ENCODE measurements around the gene PFDN6. TPM values are rescaled to one million over a fixed set of nuclear protein-coding genes. Genes with fewer than 3 reads are reported as not detected.

PFDN6 gene
- total and polyA plus RNA-seq, 10 of the 15 experiments (the other 5 are each of a cell fraction or from before 2014, with no cell fraction given), result 3.1 to 168 (median 82.6) TPM

DNA sequence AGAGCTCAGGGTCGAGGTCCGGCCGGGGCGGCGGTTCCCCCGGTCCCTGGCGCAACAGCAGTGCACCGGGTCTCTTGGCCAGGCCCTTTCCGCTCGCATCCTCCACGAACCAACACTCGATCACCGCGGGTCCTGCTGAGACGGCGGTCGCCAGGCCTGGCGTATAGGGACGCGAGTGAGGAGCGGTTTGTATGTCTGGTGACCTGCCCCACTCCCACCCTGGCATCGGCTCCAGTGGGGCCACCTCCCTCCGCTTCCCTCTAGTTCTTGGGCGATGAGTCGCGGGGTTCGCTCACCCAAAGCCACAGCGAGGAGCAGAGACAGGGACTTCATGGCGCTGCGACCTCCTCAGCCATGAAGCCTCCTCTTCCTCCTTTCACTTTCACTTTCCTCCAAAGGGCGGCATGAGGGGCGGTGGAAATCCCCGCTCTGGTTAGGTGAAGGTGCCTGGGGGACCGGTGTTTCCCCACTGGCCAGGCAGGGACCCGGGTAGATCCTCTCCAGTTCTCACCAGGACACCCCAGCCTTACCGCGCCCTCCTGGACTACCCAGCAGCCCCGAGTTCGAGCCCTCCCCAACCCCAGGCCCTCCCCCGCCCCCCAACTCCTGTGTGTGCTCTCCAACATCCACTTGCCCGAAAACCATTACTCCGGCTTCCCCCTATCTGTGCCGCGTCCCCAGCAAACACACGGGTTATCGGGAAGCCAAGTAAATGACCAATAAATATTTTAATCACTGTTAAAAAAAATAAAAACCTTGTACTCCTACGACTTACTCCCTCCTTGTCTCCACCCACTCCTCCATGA, 24.5 kb downstream of the PFDN6 start, which contains the start of gene TAPBP (continued):
- TF ChIP-seq BCL3 (IDR thresholded peaks at IDR 0.05; ENCODE audit: borderline replicate concordance, insufficient read depth, low read depth, low read length, poor library complexity, severe bottlenecking), result peak; percentile 75
- TF ChIP-seq ZNF207 (IDR thresholded peaks at IDR 0.05; ENCODE audit: borderline replicate concordance), result peak; percentile 76
- 0 out of 2 replicates have a peak, but pooled peaks have one; percentile 17 for TF ChIP-seq CREB1 (IDR thresholded peaks at IDR 0.05; ENCODE audit: low read depth)
- peak; percentile 21 for TF ChIP-seq NR2F1 (conservative IDR thresholded peaks at IDR 0.05)
- TF ChIP-seq RFX5 (IDR thresholded peaks at IDR 0.05; ENCODE audit: low read depth, low read length), result no peak
- TF ChIP-seq MEF2A (IDR thresholded peaks at IDR 0.05; ENCODE audit: insufficient read depth, low read depth, low read length), result 0 out of 2 replicates have a peak, but pooled peaks have one; percentile 31
- TF ChIP-seq, protein P1, sequence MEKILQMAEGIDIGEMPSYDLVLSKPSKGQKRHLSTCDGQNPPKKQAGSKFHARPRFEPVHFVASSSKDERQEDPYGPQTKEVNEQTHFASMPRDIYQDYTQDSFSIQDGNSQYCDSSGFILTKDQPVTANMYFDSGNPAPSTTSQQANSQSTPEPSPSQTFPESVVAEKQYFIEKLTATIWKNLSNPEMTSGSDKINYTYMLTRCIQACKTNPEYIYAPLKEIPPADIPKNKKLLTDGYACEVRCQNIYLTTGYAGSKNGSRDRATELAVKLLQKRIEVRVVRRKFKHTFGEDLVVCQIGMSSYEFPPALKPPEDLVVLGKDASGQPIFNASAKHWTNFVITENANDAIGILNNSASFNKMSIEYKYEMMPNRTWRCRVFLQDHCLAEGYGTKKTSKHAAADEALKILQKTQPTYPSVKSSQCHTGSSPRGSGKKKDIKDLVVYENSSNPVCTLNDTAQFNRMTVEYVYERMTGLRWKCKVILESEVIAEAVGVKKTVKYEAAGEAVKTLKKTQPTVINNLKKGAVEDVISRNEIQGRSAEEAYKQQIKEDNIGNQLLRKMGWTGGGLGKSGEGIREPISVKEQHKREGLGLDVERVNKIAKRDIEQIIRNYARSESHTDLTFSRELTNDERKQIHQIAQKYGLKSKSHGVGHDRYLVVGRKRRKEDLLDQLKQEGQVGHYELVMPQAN (conservative IDR thresholded peaks at IDR 0.05), result peak; percentile 75
- TF ChIP-seq, protein P2, sequence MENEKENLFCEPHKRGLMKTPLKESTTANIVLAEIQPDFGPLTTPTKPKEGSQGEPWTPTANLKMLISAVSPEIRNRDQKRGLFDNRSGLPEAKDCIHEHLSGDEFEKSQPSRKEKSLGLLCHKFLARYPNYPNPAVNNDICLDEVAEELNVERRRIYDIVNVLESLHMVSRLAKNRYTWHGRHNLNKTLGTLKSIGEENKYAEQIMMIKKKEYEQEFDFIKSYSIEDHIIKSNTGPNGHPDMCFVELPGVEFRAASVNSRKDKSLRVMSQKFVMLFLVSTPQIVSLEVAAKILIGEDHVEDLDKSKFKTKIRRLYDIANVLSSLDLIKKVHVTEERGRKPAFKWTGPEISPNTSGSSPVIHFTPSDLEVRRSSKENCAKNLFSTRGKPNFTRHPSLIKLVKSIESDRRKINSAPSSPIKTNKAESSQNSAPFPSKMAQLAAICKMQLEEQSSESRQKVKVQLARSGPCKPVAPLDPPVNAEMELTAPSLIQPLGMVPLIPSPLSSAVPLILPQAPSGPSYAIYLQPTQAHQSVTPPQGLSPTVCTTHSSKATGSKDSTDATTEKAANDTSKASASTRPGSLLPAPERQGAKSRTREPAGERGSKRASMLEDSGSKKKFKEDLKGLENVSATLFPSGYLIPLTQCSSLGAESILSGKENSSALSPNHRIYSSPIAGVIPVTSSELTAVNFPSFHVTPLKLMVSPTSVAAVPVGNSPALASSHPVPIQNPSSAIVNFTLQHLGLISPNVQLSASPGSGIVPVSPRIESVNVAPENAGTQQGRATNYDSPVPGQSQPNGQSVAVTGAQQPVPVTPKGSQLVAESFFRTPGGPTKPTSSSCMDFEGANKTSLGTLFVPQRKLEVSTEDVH (IDR thresholded peaks at IDR 0.05; ENCODE audit: low read depth, partially characterized antibody), result peak; percentile 35
- no peak for TF ChIP-seq JUND (IDR thresholded peaks at IDR 0.05; ENCODE audit: low read depth, low read length)
- peak; percentile 82; the same call in 1 of the 2 replicates for TF ChIP-seq PML (IDR thresholded peaks at IDR 0.05; ENCODE audit: low read length)
- TF ChIP-seq SUPT20H (IDR thresholded peaks at IDR 0.05; ENCODE audit: borderline replicate concordance, control insufficient read depth, low read depth, low read length), result no peak
- peak; percentile 59; the same call in 1 of the 2 replicates for TF ChIP-seq MXI1 (IDR thresholded peaks at IDR 0.05; ENCODE audit: low read depth, low read length)
- 0 out of 2 replicates have a peak, but pooled peaks have one; percentile 16 for TF ChIP-seq TCF3 (IDR thresholded peaks at IDR 0.05; ENCODE audit: borderline replicate concordance, insufficient read depth, low read depth, low read length)
- peak; percentile 78 for TF ChIP-seq POLR2A (IDR thresholded peaks at IDR 0.05; ENCODE audit: low read depth, low read length)
- peak; percentile 60; the same call in 1 of the 2 replicates for TF ChIP-seq BACH1 (IDR thresholded peaks at IDR 0.05; ENCODE audit: borderline replicate concordance)
- TF ChIP-seq IRF4 (IDR thresholded peaks at IDR 0.05; ENCODE audit: low read depth, low read length), result peak; percentile 66
- peak; percentile 21 for TF ChIP-seq SP1 (IDR thresholded peaks at IDR 0.05; ENCODE audit: low read depth, low read length)
- no peak for TF ChIP-seq PAX8 (IDR thresholded peaks at IDR 0.05)
- TF ChIP-seq MAX (IDR thresholded peaks at IDR 0.05; ENCODE audit: low read depth, low read length), result peak; percentile 59; the same call in 1 of the 2 replicates
- TF ChIP-seq MLLT1 (IDR thresholded peaks at IDR 0.05), result peak; percentile 84
- peak; percentile 37; the same call in 1 of the 2 replicates for TF ChIP-seq ATF7 (IDR thresholded peaks at IDR 0.05; ENCODE audit: low read depth)
- TF ChIP-seq DPF2 (IDR thresholded peaks at IDR 0.05), result peak; percentile 67
- peak; percentile 40 for TF ChIP-seq KLF5 (IDR thresholded peaks at IDR 0.05; ENCODE audit: partially characterized antibody)
